HG02840 (cell line): ENCODE data around the gene CTSH.
"Not testable (repeated sequence)": the region's sequence is repeated elsewhere in the genome, so short reads cannot be mapped to it uniquely, and the experiment has no call there.

Experiments used
- ATAC-seq: cut with Tn5 transposase; IDR thresholded peaks from one replicate; pipeline ENCODE4 v1.9.1; 2021; ENCODE audit warnings: mild to moderate bottlenecking, moderate library complexity, moderate number of reproducible peaks; ENCODE audit not compliant: unreplicated experiment, low FRiP score

The CTSH gene

DNA sequence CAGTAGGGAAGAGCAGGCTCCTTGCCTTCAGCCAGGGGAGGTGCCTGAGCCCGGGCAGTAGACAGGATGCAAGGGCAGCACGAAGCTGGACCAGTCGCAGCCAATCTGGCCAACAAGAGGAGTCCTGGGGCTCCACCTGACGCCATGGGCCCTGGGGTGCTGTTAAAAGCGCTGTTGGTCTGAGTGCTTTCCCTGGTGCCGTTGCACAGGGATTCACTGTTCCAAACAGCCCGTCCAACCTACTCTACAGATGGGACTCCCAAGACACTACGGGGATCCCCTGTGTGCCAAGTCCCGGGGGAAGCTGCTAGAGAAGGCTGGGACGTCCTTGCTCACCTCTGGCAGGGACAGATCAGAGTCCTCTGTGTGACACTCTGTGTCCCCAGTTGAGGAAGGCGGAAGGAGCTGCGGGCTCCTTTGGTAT is 632 bp downstream of the CTSH start:
- ATAC-seq: no peak

DNA sequence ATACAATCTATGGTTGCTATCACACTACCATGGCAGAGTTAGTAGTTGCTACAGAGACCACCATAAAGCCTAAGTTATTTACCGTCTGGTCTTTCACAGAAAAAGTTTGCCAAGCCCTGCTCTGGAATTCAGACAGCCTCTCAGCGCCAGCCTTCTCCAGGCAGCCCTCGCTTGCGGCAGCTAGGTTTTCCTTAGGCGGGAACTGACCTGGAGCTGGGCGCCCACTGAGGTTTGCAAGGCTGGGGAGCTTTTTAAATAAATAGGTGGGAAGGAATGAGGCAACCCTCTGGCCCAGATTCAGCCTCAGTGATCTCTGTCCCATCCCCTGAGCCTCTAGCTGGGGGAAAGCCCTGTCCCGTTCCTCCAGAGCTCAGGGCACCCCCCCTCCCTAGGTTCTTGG is 1.2 kb downstream of the CTSH start:
- ATAC-seq: no peak

DNA sequence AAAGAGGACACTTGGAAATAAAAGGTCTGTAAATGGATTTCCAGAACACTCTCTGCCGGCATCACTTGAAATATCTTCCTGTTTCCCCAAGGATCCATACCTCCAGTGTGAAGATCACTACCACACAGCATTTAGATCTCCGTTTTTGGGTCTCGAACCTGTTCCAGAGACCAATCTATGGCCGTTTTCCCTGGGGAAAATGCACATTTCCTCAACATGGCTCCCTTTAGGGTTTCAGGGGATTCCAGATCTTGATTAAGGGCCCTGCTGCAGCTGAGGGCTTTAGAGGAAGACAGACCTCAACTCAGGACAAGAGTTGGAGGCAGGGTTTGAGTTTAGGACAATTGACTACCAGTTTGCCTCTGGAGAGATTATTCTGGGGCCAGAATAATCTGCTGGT is 2.1 kb downstream of the CTSH start:
- ATAC-seq: no peak

DNA sequence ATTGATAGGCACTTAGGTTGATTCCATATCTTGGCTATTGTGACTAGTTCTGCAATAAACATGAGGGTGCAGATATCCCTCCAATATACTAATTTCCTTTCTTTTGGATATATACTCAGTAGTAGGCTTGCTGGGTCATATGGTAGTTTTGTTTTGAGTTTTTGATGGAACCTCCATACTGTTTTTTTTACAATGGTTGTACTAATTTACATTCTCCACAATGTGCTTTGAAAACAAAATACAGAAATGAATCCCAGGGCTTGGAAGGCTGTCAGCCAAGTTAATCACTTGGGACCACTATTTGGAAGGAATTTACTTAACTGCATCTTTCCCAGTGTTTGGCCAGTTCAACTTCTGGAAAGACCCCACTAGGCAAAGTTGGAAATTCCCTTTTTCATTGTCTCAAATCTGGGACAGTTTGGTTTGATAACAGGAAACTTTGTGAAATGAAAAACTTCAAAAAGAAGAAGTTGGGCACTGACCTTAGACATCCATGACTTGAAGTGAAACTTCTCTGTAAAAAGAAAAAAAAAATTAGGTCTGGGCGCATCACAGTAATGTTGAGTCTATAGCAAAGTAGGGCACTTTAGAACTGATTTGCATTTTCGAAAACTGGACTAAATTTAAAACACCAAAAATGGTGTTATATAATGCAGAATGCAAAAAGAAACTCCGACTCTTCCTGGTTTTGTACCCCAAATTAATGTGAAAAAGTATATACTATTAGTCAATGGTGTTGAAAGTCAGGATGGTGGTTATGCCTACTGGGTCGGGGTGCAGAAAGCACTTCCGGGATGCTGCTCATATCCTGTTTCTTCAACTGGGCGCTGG is 6.0 kb downstream of the CTSH start:
- peak; percentile 62 for ATAC-seq

DNA sequence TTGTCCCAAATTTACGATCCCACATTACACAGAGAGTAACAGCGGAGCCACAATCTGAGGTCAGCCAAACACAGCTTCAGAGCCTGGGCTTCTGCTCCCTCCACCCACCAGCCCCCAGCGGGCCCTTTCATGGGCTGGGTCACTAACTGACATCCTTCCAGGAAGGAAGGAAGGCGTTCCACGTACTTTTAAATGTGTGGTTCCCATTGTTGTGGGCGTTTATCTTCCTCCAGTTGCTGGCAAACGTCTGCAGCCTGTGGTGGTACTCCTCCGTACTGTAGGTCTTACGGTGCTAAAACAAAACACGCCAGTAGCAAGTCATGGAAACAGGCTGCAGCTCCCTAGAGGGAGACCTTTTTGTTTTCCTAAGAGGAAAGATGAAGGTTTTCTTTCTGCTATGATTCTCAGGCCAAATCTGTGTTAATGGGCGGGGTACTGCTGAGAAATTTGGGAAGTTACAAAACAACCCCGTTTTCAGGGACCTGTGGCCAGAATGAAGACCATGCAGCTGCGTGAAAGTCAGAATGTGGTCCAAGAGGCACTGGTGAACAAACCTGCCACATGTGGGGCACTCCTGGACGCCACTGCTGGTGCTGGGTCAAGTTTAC is 7.6 kb downstream of the CTSH start:
- no peak for ATAC-seq

DNA sequence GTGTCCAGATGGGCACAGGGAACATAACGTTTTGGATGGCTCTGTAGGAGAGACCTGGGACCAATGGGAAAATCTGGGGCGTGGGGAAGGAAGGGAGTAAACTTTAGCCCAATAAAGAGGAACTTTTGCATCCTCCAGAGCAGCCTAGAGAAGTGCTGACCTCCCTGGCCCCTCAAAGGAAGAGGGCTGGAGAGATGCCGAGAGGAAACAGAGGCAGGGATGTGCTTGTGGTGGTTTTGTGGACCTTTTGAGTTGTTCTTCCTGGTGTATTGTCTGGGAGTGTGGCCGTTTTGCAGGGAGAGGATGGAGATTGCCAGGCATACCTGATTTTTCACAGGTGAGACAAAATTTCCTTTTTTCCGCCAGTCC is 10.2 kb downstream of the CTSH start:
- ATAC-seq: no peak

DNA sequence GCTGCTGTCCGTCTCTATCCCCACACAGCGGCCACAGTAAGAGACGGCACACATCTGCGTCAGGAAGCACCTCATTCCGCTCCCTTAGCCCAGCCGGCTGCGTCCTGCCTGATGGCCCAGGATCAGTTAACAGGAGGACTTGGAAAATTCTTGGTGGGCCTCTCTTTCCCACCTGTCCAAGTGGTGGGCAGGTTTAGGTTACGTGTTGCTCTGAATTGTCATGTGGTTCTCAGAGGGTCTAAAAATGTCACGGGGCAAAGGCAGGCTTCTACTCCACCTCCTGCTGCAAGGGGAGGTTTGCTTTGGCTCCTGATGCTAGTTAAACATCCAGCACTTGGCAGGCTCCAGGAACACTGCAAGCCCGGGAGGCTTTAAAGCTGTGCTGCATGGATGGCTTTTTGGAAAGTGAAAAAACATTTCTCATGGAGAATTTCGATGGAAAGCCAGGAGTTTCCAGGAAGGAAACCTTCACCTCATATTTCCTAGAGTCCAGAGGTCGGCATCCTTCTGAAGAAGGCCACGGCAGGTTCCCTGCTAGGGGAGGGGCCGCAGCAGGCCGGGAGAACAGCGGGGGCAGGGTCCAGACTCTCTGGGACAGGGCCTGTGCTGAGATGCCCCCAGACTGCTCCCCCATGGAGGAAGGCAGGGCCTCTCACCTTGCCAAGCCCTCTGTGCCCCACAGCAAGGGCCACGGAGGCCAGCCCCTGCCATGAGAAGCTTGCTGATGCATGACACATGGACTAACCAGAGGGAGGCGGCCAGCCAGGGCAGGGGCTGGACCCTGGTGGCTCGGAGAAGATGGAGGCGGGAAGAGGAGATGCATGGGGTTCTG is 10.8 kb downstream of the CTSH start:
- ATAC-seq: no peak

DNA sequence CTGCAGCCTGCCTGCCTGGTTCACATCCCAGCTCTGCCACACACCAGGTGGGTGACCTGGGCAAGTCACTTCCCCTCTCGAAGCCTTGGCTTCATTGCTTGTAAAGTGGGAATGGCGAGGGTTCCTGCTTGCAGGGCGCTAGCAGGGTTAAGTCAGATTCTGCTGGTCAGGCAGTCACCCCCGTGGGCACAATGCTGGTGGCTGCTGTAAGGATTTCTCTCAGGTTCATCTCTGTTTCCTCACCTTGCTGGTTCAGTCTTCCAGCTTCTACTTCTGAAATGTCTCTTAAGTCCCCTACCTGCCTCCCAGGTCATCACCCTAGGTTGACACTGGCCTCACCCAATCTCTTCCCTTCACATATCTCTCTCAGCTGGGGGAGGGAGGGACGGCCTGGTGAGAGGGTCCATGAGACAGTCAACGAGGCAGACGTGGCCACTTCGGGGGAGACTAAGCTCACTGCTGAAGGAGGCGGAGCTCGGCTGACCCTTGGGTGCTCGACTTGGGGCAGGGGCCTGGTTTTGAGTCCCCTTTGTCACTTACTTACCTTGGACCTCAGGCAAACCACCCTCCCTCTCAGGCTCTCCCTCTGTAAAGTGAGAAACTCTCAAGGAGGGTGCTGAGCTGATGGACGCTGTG is 11.5 kb downstream of the CTSH start:
- ATAC-seq: no peak

DNA sequence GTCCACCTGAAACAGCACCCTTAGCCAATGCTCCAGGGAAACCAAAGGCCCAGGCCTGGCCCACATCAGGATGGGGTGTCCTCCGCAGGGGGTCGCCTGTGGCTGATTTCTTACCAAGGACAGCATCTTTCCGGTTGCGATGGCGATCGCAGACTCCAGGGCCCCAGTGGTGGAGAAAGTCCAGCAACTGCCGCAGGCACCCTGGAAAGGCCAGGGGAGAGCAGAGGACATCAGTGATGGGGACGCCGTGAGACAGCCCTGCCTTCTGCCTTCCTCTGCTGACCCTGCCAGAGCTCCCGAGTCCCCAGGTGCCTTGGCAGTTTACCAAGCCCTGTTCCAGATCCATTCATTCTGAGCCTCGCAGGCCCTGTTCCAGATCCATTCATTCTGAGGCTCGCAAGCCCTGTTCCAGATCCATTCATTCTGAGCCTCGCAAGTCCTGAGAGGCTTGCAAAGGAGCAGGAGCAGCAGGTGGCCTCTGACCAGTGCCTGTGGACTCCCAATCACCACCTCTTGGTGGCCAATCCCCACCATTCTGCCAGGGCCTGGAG is 12.5 kb downstream of the CTSH start:
- ATAC-seq: no peak

DNA sequence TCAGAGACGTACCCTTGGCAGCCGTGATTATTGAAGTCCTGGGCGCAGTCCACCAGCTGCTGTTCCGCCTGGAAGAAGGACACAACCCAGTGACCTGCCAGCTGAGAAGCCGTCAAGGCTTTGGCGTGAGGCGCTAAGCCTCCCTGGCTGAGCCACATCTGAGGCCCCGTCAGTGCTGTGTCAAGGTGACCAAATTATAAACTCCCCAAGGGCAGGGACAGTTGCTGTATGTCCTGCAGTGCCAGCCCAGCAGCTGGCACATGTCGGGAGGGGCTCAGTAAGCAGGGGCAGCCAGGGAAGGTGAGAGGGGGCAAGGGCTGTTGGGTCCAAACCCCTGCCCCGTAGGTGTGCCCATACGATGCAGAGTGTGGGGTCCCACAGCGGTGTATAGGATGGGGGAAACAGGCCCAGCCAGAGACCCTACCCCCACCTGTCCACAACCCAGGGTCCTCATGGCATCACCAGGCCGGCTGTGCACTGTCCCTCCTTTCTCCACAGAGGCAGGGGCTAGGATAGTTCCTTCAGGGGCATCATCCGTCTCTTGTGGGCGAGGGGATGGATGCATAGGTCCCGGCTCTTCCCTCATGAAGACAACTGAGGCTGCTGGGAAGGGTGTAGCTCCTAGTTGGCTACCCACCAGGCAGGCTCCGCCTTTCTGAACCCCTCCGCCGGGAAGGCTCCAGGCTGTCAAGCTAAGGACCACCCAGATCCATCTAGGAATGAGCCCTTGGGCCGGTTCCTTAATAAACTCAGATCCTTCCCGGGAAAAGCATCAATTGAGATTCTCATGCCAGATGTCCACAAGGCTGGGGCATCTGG is 13.2 kb downstream of the CTSH start:
- ATAC-seq: no peak

DNA sequence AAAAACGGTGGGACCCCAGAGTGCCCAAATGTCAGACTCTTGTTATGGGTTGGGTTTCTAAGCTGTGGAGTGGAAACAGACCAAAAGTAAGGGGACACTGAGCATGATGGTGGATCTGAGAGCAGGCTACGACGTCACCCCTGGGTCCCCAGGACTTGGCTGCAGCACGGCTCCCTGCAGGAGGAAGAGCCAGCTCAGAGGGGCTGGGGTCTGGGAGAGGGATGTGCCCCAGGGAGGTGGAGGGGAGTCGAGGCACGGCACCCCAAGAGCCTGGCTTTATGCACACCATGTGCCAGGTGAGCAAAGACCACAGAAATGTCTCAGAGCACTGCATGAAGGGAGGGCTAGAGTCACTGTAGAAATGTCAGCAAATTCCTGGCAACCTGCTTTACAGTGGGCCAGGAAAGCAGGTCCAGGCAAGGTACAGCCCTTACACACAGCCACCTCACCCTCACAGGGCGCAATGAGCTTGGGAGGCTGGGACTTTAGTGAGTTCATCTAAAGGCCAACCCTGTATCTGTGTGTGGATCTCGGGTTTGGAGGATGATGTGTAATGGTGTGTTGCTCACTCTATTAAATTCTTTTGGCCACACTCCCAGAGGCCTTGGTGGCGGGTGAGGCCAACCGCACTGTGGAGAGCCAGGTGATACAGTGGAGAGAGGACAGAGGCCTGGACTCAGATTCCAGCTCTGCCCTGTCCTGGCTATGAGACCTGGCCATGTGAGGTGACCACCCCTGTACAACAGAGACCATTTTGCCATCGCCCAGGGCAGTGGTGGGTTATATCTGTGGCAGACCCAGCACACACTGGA is 14.1 kb downstream of the CTSH start:
- ATAC-seq: no peak

DNA sequence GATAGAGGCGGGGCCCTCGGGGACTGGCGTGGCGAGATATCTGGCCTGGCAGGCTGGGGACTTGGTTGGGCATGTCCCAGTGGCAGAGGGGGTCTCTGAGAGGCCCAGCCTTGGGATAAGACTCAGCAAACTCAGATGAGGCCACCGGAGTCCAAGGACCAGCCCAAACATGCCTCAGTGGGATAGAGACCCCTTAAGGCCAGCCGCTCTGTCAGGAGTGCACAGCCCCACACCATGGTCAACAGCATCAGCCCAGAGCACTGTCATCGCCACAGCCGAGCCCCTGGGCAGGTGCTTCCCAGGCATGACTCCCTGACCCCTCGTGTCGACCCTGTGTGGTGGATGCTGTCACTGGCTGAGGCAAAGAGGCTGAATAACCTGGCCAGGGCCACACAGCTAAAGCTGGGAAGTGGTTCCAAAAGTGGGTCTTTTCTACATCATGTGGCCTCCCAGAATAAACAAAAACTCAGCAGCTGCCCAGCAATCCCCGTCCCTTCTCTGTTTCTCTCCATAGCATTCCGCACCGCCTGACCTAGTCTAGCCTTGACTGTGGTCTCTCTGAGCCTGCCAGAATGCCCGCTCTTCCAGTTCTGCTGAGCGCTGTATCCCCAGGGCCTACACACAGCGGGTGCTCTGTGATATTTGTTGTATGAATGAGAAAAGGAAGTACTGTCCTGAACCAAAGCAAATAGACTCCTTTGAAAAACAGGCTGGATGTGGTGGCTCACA is 15.1 kb downstream of the CTSH start:
- ATAC-seq: no peak

DNA sequence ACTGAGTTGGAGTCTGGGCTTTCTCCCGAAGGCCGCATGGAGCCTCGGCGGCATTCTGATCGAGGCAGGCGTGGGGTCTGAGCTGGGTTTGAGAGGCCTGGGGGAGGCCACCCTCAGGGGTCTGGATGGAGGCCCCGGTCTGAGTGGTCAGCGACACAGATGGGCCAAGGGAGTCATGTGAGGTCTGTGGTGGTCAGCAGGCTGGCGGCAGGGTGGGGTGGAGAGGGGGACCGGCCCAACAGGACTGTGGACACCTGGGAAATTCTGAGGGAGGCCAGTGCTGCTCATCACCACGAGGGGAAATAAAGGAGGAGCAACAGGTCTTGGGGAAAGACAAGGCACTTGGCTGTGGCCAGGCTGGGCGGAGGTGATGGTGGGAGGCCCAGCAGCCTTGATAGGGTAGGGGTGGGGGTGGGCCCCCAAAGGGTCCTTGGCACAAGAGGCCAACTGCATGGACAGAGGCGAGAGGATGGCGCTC is 16.2 kb downstream of the CTSH start:
- no peak for ATAC-seq

DNA sequence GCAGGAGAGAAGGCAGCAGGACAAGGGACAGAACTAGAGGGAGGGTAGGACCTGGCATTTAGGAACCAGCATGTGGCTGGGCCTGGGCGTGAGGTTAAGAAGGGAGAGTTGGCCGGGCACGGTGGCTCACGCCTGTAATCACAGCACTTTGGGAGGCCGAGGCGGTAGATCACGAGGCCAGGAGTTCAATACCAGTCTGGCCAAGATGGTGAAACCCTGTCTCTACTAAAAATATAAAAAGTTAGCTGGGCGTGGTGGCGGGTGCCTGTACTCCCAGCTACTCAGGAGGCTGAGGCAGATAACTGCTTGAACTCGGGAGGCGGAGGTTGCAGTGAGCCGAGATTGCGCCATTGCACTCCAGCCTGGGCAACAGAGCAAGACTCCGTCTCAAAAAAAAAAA is 16.7 kb downstream of the CTSH start:
- not testable (repeated sequence) for ATAC-seq

DNA sequence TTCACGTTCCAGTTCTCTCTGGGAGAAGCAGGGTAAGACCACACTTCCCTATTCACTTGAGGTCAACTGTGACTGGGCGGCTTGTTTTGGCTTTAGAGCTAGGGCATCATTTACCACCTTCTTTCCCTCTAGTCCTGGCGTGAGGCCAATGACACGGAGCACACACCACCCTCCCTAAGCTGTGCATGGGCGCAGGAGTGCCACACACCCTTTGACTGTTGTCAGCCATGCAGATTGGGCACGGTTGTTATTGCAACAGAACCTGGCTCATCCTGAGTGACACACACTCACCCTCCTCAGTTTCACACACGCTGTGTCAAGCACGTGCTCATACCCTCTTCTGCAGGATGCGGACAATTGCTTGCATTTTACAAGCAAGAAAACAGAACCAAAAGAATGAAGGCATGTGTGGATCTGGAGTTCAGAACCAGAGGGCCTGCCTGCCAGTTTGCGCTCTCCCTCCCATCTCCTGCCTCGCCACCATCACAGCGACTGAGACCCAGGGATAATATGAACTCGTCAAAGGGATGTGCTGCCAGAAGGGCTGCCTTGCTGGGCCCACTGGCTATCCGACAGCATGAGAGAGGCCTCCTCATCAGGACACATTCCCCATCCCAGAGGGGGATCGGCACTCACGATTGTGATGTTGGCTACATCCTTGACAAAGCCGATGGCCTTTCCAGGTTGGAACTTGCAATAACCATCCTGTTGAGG is 17.6 kb downstream of the CTSH start:
- ATAC-seq: no peak

DNA sequence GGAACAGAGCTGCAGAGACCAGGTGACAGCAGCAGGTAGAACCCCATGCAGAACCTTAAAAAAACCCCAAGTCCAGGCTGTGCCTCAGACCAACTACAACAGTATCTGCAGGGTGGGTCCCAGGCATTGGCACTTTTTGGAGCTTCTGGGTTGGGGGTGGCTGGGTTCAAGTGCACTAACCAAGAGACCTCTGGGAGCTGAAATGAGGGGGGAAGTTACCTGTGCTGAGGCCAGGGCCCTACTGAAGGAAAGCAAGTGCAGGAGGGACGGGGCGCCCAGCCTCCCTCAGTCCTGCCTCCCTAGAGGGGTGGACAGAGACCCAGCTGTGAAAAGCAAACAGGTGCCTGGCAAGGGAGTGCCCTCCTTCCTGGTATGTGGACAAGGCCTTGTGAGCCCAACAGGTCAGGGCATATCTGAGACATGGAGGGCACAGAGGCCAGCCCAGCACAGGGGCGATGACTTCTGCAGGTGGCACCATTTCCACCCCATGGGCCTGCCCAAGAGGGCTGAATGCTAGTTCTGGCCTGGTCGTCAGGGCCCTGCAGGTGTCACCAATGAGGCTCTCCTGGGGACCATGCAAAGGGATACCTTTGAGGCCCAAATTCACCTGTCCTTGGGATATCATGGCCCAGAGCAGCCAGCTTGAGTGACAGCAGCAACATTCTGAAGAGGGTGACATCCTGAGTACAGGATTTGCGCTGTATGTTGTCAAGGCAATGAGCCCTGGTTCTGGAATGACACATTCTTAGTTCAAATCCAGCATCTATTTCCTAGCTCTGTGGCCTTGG is 18.7 kb downstream of the CTSH start:
- ATAC-seq: no peak
